Testis (tissue), 2 donors: ENCODE data around the gene SEC63.

Source experiments
- POLR2A ChIP-seq: fragments of 450-650 bp; IDR thresholded peaks from one replicate; pipeline ENCODE4 v1.6.1; 2017; ENCODE audit warnings: antibody characterized with exemption, mild to moderate bottlenecking, moderate library complexity
- TF ChIP-seq, protein P1 (sequence below), 3 experiments: fragments of 450-650 bp in 2 of 3; fragments of 200-600 bp in 1 of 3; sonication (generic) in 1 of 3; IDR thresholded peaks; one replicate each; pipeline ENCODE4 v1.5.1; 2016 to 2019; ENCODE audit warnings: antibody characterized with exemption in 3 of 3, mild to moderate bottlenecking in 2 of 3, moderate library complexity in 1 of 3

GRCh38 chr6:107991772-107992550 lies 34.0 kb upstream of the SEC63 start:
- TF ChIP-seq, protein P1, sequence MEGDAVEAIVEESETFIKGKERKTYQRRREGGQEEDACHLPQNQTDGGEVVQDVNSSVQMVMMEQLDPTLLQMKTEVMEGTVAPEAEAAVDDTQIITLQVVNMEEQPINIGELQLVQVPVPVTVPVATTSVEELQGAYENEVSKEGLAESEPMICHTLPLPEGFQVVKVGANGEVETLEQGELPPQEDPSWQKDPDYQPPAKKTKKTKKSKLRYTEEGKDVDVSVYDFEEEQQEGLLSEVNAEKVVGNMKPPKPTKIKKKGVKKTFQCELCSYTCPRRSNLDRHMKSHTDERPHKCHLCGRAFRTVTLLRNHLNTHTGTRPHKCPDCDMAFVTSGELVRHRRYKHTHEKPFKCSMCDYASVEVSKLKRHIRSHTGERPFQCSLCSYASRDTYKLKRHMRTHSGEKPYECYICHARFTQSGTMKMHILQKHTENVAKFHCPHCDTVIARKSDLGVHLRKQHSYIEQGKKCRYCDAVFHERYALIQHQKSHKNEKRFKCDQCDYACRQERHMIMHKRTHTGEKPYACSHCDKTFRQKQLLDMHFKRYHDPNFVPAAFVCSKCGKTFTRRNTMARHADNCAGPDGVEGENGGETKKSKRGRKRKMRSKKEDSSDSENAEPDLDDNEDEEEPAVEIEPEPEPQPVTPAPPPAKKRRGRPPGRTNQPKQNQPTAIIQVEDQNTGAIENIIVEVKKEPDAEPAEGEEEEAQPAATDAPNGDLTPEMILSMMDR (IDR thresholded peaks at IDR 0.05), result no peak
- TF ChIP-seq POLR2A, result no peak
